Neural cell (in vitro differentiated cells): ENCODE data around the gene ATP11B. TPM values are rescaled to one million over a fixed set of nuclear protein-coding genes. Genes with fewer than 3 reads are reported as not detected.

Experiments
- H2AFZ ChIP-seq: fragments of 200-600, 300-800 bp; sonication (generic), shearing (Covaris generic); 2 replicates; pipeline ENCODE4 v1.6.0; 2014; ENCODE audit warnings: low read depth, mild to moderate bottlenecking, antibody characterized with exemption, low read length, moderate library complexity
- H3F3A ChIP-seq: fragments of 200-600 bp; shearing (Covaris generic); 2 replicates; pipeline ENCODE4 v1.6.1; 2016; ENCODE audit warnings: mild to moderate bottlenecking, moderate library complexity, mixed read lengths, antibody characterized with exemption, low read length; ENCODE audit not compliant: insufficient read depth, poor library complexity, severe bottlenecking
- H3K27ac ChIP-seq: fragments of 200-600, 300-800 bp; sonication (generic), shearing (Covaris generic); 2 replicates; pipeline ENCODE4 v1.5.1; 2014; ENCODE audit warnings: mild to moderate bottlenecking, low read length, moderate library complexity
- H3K27me3 ChIP-seq: fragments of 300-800, 200-600 bp; sonication (generic), shearing (Covaris generic); 2 replicates; pipeline ENCODE4 v1.6.0; 2014; ENCODE audit warnings: mild to moderate bottlenecking, low read depth, low read length, moderate library complexity; ENCODE audit not compliant: insufficient read depth
- H3K36me3 ChIP-seq: fragments of 300-800, 200-600 bp; sonication (generic), shearing (Covaris generic); 2 replicates; pipeline ENCODE4 v1.5.1; 2014; ENCODE audit warnings: mild to moderate bottlenecking, antibody characterized with exemption, low read length, moderate library complexity; ENCODE audit not compliant: insufficient read depth
- H3K4me2 ChIP-seq: fragments of 300-800, 200-600 bp; sonication (generic), shearing (Covaris generic); 2 replicates; pipeline ENCODE4 v1.6.0; 2014; ENCODE audit warnings: mild to moderate bottlenecking, low read length
- H3K4me3 ChIP-seq: fragments of 300-800, 200-600 bp; sonication (generic), shearing (Covaris generic); 2 replicates; pipeline ENCODE4 v1.5.1; 2014; ENCODE audit warnings: mild to moderate bottlenecking, low read length, moderate library complexity
- H3K79me2 ChIP-seq: fragments of 200-600 bp; shearing (Covaris generic); replicated peaks from 2 replicates; pipeline ENCODE4 v1.6.0; 2014; ENCODE audit warnings: mild to moderate bottlenecking, low read length, moderate library complexity; ENCODE audit not compliant: insufficient read depth
- H3K9ac ChIP-seq: fragments of 300-800, 200-600 bp; sonication (generic), shearing (Covaris generic); 2 replicates; pipeline ENCODE4 v1.6.1; 2016; ENCODE audit warnings: mild to moderate bottlenecking, low read length, mixed read lengths
- H3K9me2 ChIP-seq: fragments of 200-600 bp; shearing (Covaris generic); 2 replicates; pipeline ENCODE4 v1.6.1; 2016; ENCODE audit warnings: mild to moderate bottlenecking, low read length, mixed read lengths; ENCODE audit not compliant: insufficient read depth
- H3K9me3 ChIP-seq: fragments of 200-600, 300-800 bp; sonication (generic), shearing (Covaris generic); 2 replicates; pipeline ENCODE4 v1.6.1; 2016; ENCODE audit warnings: mild to moderate bottlenecking, mixed run types, low read length, moderate library complexity, mixed read lengths
- H4K20me1 ChIP-seq: fragments of 200-600 bp; shearing (Covaris generic); 2 replicates; pipeline ENCODE4 v1.6.1; 2016; ENCODE audit warnings: mild to moderate bottlenecking, mixed run types; ENCODE audit not compliant: insufficient read depth
- EP300 ChIP-seq: fragments of 450-650 bp; conservative IDR thresholded peaks from 2 replicates; pipeline ENCODE4 v1.6.1; 2014; ENCODE audit warnings: antibody characterized with exemption, mild to moderate bottlenecking, moderate library complexity; ENCODE audit not compliant: poor library complexity, severe bottlenecking
- EZH2 ChIP-seq: fragments of 200-600, 300-800 bp; shearing (Covaris generic), sonication (generic); IDR thresholded peaks from 2 replicates; pipeline ENCODE4 v1.6.1; 2014; ENCODE audit warnings: antibody characterized with exemption, low read length, borderline replicate concordance, mild to moderate bottlenecking; ENCODE audit not compliant: insufficient read depth, poor library complexity, severe bottlenecking
- MXI1 ChIP-seq: fragments of 450-650 bp; conservative IDR thresholded peaks from 2 replicates; pipeline ENCODE4 v1.6.1; 2014; ENCODE audit warnings: antibody characterized with exemption, mild to moderate bottlenecking; ENCODE audit not compliant: poor library complexity, severe bottlenecking
- POLR2AphosphoS5 ChIP-seq: IDR thresholded peaks from 2 replicates; pipeline ENCODE4 v1.6.1; 2012
- RAD21 ChIP-seq: fragments of 450-650 bp; conservative IDR thresholded peaks from 2 replicates; pipeline ENCODE4 v1.6.1; 2014; ENCODE audit warnings: antibody characterized with exemption, mild to moderate bottlenecking, moderate library complexity
- SMC3 ChIP-seq: fragments of 450-650 bp; conservative IDR thresholded peaks from 2 replicates; pipeline ENCODE4 v1.6.1; 2014; ENCODE audit warnings: antibody characterized with exemption, mild to moderate bottlenecking, moderate library complexity; ENCODE audit not compliant: poor library complexity
- TAF1 ChIP-seq: IDR thresholded peaks from 2 replicates; pipeline ENCODE4 v1.6.1; 2012; ENCODE audit warnings: low read depth
- polyA plus RNA-seq: library from polyadenylated mRNA; depleted of rRNA; stranded (reverse); fragments of >200 nt; gene quantifications from 2 replicates; pipeline ENCODE4 v1.2.3, GENCODE V29; 2014
- TF ChIP-seq, protein P1 (sequence below): fragments of 450-650 bp; IDR thresholded peaks from 2 replicates; pipeline ENCODE4 v1.5.1; 2014; ENCODE audit warnings: antibody characterized with exemption, mild to moderate bottlenecking, moderate library complexity; ENCODE audit not compliant: poor library complexity, severe bottlenecking
- TF ChIP-seq, protein P2 (sequence below): IDR thresholded peaks from 2 replicates; pipeline ENCODE4 v1.6.1; 2012; ENCODE audit warnings: borderline replicate concordance

Gene ATP11B
- polyA plus RNA-seq, 1 donor from 2014 or later = 31.2 TPM

DNA sequence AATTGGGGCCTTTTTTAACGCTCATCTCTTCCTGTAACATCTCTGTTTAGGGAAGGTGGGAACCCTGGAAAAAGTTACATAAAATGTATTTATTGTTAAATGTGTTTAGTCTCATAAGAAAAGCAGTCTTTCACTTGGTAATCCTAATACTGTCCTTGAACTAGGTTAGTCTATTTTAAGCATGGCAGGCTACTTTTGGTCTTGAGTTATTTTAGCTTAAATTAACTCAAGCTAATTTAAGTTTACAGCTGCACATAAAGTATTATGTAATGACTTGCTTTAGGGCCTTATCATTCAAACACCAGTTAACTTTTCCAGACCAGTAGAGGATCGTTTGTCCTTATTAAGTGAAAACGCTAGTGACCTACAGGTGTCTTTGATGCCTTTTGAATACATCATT lies 123.8 kb downstream of the ATP11B start:
- TF ChIP-seq EZH2 = no peak
- Histone ChIP-seq H3F3A (no peaks in the 10 kb centered on the region), H3K4me3 (no peak overlapping the region), H3K9ac (no peak overlapping the region), H3K4me2 (no peak overlapping the region), H3K79me2 (no peaks in the 10 kb centered on the region), H4K20me1 (no peaks in the 10 kb centered on the region), H3K9me3 (no peaks in the 10 kb centered on the region), H3K9me2 (no peaks in the 10 kb centered on the region), H3K27me3 (no peaks in the 10 kb centered on the region), H3K36me3 (no peaks in the 10 kb centered on the region), H2AFZ (no peak overlapping the region), H3K27ac (no peak overlapping the region)

DNA sequence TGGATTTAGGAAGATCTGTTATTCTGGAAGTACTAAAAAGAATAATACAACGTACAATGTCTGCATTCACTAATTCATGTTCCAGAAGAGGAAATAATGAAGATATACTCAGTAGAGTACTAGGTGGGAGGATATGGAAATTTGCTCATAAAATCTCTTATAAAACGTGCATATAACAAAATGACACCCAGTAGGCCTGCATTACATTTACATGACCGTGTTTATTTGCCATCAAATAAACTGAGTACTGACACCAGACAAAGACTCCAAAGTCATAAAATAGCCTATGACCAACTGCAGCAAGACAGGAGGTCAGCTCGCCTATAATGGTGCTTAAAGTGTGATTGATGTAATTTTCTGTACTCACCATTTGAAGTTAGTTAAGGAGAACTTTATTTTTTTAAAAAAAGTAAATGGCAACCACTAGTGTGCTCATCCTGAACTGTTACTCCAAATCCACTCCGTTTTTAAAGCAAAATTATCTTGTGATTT lies 126.6 kb downstream of the ATP11B start:
- Histone ChIP-seq H2AFZ (no peak overlapping the region), H3K4me3 (no peak overlapping the region), H3K27me3 (no peaks in the 10 kb centered on the region), H3K36me3 (no peaks in the 10 kb centered on the region), H3K9me2 (no peaks in the 10 kb centered on the region), H3K79me2 (no peaks in the 10 kb centered on the region), H3K27ac (no peak overlapping the region), H3K9me3 (no peaks in the 10 kb centered on the region), H3K4me2 (no peak overlapping the region), H3K9ac (no peak overlapping the region), H3F3A (no peaks in the 10 kb centered on the region), H4K20me1 (no peaks in the 10 kb centered on the region)
- TF ChIP-seq POLR2AphosphoS5 = no peak
- TF ChIP-seq, protein P1, sequence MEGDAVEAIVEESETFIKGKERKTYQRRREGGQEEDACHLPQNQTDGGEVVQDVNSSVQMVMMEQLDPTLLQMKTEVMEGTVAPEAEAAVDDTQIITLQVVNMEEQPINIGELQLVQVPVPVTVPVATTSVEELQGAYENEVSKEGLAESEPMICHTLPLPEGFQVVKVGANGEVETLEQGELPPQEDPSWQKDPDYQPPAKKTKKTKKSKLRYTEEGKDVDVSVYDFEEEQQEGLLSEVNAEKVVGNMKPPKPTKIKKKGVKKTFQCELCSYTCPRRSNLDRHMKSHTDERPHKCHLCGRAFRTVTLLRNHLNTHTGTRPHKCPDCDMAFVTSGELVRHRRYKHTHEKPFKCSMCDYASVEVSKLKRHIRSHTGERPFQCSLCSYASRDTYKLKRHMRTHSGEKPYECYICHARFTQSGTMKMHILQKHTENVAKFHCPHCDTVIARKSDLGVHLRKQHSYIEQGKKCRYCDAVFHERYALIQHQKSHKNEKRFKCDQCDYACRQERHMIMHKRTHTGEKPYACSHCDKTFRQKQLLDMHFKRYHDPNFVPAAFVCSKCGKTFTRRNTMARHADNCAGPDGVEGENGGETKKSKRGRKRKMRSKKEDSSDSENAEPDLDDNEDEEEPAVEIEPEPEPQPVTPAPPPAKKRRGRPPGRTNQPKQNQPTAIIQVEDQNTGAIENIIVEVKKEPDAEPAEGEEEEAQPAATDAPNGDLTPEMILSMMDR = no peak
- TF ChIP-seq TAF1 = no peak
- no peak for TF ChIP-seq SMC3
- no peak for TF ChIP-seq EP300
- TF ChIP-seq, protein P2, sequence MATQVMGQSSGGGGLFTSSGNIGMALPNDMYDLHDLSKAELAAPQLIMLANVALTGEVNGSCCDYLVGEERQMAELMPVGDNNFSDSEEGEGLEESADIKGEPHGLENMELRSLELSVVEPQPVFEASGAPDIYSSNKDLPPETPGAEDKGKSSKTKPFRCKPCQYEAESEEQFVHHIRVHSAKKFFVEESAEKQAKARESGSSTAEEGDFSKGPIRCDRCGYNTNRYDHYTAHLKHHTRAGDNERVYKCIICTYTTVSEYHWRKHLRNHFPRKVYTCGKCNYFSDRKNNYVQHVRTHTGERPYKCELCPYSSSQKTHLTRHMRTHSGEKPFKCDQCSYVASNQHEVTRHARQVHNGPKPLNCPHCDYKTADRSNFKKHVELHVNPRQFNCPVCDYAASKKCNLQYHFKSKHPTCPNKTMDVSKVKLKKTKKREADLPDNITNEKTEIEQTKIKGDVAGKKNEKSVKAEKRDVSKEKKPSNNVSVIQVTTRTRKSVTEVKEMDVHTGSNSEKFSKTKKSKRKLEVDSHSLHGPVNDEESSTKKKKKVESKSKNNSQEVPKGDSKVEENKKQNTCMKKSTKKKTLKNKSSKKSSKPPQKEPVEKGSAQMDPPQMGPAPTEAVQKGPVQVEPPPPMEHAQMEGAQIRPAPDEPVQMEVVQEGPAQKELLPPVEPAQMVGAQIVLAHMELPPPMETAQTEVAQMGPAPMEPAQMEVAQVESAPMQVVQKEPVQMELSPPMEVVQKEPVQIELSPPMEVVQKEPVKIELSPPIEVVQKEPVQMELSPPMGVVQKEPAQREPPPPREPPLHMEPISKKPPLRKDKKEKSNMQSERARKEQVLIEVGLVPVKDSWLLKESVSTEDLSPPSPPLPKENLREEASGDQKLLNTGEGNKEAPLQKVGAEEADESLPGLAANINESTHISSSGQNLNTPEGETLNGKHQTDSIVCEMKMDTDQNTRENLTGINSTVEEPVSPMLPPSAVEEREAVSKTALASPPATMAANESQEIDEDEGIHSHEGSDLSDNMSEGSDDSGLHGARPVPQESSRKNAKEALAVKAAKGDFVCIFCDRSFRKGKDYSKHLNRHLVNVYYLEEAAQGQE = no peak
- TF ChIP-seq RAD21 = no peak
- no peak for TF ChIP-seq MXI1

DNA sequence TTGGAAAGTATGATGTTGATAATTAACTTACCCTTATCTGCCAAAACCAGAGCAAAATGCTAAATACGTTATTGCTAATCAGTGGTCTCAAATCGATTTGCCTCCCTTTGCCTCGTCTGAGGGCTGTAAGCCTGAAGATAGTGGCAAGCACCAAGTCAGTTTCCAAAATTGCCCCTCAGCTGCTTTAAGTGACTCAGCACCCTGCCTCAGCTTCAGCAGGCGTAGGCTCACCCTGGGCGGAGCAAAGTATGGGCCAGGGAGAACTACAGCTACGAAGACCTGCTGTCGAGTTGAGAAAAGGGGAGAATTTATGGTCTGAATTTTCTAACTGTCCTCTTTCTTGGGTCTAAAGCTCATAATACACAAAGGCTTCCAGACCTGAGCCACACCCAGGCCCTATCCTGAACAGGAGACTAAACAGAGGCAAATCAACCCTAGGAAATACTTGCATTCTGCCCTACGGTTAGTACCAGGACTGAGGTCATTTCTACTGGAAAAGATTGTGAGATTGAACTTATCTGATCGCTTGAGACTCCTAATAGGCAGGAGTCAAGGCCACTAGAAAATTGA lies 127.3 kb downstream of the ATP11B start:
- Histone ChIP-seq H3K4me2 (no peak overlapping the region), H3K9me2 (no peaks in the 10 kb centered on the region), H3K9me3 (no peaks in the 10 kb centered on the region), H3K27ac (no peak overlapping the region), H3K4me3 (no peak overlapping the region), H3K27me3 (no peaks in the 10 kb centered on the region), H2AFZ (no peak overlapping the region), H3F3A (no peaks in the 10 kb centered on the region), H3K36me3 (no peaks in the 10 kb centered on the region), H4K20me1 (no peaks in the 10 kb centered on the region), H3K79me2 (no peaks in the 10 kb centered on the region), H3K9ac (no peak overlapping the region)
- TF ChIP-seq RAD21 (no peak), MXI1 (no peak), EZH2 (no peak)
- TF ChIP-seq, protein P1 = no peak
